ENCODE measurements around the gene PCP4. TPM values are rescaled to one million over a fixed set of nuclear protein-coding genes. Genes with fewer than 3 reads are reported as not detected.
A peak's percentile ranks its signal among the peaks of the same experiment; 100 is the strongest.

Gene PCP4
- total RNA-seq: 1 to 10 TPM in 1 of 2 donors, not detected in 1; 5.4 TPM

DNA sequence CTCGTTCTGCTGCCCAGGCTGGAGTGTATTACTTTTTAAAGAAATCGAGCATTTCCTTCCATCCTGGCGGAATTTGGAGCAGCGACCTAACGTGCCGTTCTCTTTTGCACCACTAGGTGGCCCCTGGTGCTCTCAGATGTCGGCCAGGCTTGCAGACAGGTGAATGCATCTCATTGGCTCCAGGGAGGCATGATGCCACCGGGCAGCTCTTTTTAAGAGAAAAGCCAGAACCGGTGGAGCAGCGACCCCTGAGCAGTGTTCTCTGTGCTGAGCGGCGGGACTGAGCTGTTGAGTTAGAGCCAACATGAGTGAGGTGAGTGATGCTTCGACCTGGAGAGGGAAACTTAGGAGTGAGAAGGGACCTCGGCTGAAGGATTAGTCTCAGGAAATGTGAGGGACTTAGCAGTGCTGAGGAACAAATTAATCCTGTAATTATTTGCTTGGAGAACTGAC lies at the start of gene PCP4:
Gene PCP4, plus strand, starts transcription at position 241 of the 453 bp plus-strand sequence. Its CDS starts 64 bp downstream, at position 305.
- TF ChIP-seq, protein P1, sequence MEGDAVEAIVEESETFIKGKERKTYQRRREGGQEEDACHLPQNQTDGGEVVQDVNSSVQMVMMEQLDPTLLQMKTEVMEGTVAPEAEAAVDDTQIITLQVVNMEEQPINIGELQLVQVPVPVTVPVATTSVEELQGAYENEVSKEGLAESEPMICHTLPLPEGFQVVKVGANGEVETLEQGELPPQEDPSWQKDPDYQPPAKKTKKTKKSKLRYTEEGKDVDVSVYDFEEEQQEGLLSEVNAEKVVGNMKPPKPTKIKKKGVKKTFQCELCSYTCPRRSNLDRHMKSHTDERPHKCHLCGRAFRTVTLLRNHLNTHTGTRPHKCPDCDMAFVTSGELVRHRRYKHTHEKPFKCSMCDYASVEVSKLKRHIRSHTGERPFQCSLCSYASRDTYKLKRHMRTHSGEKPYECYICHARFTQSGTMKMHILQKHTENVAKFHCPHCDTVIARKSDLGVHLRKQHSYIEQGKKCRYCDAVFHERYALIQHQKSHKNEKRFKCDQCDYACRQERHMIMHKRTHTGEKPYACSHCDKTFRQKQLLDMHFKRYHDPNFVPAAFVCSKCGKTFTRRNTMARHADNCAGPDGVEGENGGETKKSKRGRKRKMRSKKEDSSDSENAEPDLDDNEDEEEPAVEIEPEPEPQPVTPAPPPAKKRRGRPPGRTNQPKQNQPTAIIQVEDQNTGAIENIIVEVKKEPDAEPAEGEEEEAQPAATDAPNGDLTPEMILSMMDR (IDR thresholded peaks at IDR 0.05): peak; percentile 79
- H3K27ac ChIP-seq: no peak within 1 kb of the TSS
- no peak for ATAC-seq (ENCODE audit: insufficient number of reproducible peaks, low FRiP score, low read depth)
- no peaks in the 10 kb centered on the region for H3K27me3 ChIP-seq (replicated peaks; ENCODE audit: insufficient read depth)
- H3K36me3 ChIP-seq: no peaks in the 10 kb centered on the region
- DNase-seq (ENCODE audit: low spot score): no peak
- no peaks in the 10 kb centered on the region for H3K9me3 ChIP-seq
- no peaks in the 10 kb centered on the region for H3K4me1 ChIP-seq (ENCODE audit: control insufficient read depth in 1 of 2, low read depth in 2 of 2)
- no peak within 1 kb of the TSS for H3K4me3 ChIP-seq

GRCh38 chr21:39818557-39818956 lies 48.7 kb upstream of the PCP4 start:
- Histone ChIP-seq H3K36me3 (no peaks in the 10 kb centered on the region), H3K4me1 (ENCODE audit: control insufficient read depth in 1 of 2, low read depth in 2 of 2) (no peaks in the 10 kb centered on the region), H3K4me3 (no peak overlapping the region), H3K9me3 (no peaks in the 10 kb centered on the region), H3K27me3 (replicated peaks; ENCODE audit: insufficient read depth) (no peaks in the 10 kb centered on the region), H3K27ac (no peak overlapping the region)
- TF ChIP-seq, protein P1 (IDR thresholded peaks at IDR 0.05): no peak
- ATAC-seq (ENCODE audit: insufficient number of reproducible peaks, low FRiP score, low read depth) (no peak), DNase-seq (ENCODE audit: low spot score) (no peak)

GRCh38 chr21:39822042-39822441 lies 45.2 kb upstream of the PCP4 start:
- H3K27me3 ChIP-seq (replicated peaks; ENCODE audit: insufficient read depth): no peaks in the 10 kb centered on the region
- H3K4me1 ChIP-seq (ENCODE audit: control insufficient read depth in 1 of 2, low read depth in 2 of 2): no peaks in the 10 kb centered on the region
- H3K27ac ChIP-seq: no peak overlapping the region
- no peak for ATAC-seq (ENCODE audit: insufficient number of reproducible peaks, low FRiP score, low read depth)
- no peaks in the 10 kb centered on the region for H3K9me3 ChIP-seq
- TF ChIP-seq, protein P1 (IDR thresholded peaks at IDR 0.05): no peak
- no peak overlapping the region for H3K4me3 ChIP-seq
- no peaks in the 10 kb centered on the region for H3K36me3 ChIP-seq
- DNase-seq (ENCODE audit: low spot score): no peak

GRCh38 chr21:39825250-39825649 lies 42.0 kb upstream of the PCP4 start:
- H3K27me3 ChIP-seq (replicated peaks; ENCODE audit: insufficient read depth): no peaks in the 10 kb centered on the region
- ATAC-seq (ENCODE audit: insufficient number of reproducible peaks, low FRiP score, low read depth) (no peak), DNase-seq (ENCODE audit: low spot score) (no peak)
- no peaks in the 10 kb centered on the region for H3K4me1 ChIP-seq (ENCODE audit: control insufficient read depth in 1 of 2, low read depth in 2 of 2)
- H3K36me3 ChIP-seq: no peaks in the 10 kb centered on the region
- no peak overlapping the region for H3K4me3 ChIP-seq
- TF ChIP-seq, protein P1 (IDR thresholded peaks at IDR 0.05): no peak
- no peaks in the 10 kb centered on the region for H3K9me3 ChIP-seq
- H3K27ac ChIP-seq: no peak overlapping the region

GRCh38 chr21:39834543-39834942 lies 32.7 kb upstream of the PCP4 start:
- no peaks in the 10 kb centered on the region for H3K27me3 ChIP-seq (replicated peaks; ENCODE audit: insufficient read depth)
- ATAC-seq (ENCODE audit: insufficient number of reproducible peaks, low FRiP score, low read depth): no peak
- no peak for DNase-seq (ENCODE audit: low spot score)
- H3K9me3 ChIP-seq: no peaks in the 10 kb centered on the region
- H3K4me1 ChIP-seq (ENCODE audit: control insufficient read depth in 1 of 2, low read depth in 2 of 2): no peaks in the 10 kb centered on the region
- no peak overlapping the region for H3K4me3 ChIP-seq
- no peak overlapping the region for H3K27ac ChIP-seq
- TF ChIP-seq, protein P1 (IDR thresholded peaks at IDR 0.05): no peak
- no peaks in the 10 kb centered on the region for H3K36me3 ChIP-seq
